Mesendoderm (in vitro differentiated cells): ENCODE measurements around the gene NRM.

Experiments
- DNase-seq: peaks from one replicate; pipeline ENCODE4 v3.0.0; 2013
- H2AK5ac ChIP-seq: 2 replicates; pipeline ENCODE4 v1.6.1; 2013; ENCODE audit warnings: low read length, inconsistent platforms
- H2BK120ac ChIP-seq: 2 replicates; pipeline ENCODE4 v1.6.1; 2013; ENCODE audit warnings: low read depth, mild to moderate bottlenecking, low read length, moderate library complexity, mixed read lengths
- H2BK15ac ChIP-seq: replicated peaks from 2 replicates; pipeline ENCODE4 v1.6.1; 2013; ENCODE audit warnings: low read depth, mild to moderate bottlenecking, moderate library complexity
- H2BK5ac ChIP-seq: 2 replicates; pipeline ENCODE4 v1.6.1; 2013; ENCODE audit warnings: low read length, inconsistent platforms
- H3K18ac ChIP-seq: 2 replicates; pipeline ENCODE4 v1.6.1; 2013; ENCODE audit warnings: mild to moderate bottlenecking, low read length, mixed read lengths
- H3K23ac ChIP-seq: one replicate; pipeline ENCODE4 v1.6.1; 2013; ENCODE audit warnings: low read length
- H3K27ac ChIP-seq: 2 replicates; pipeline ENCODE4 v1.5.1; 2013; ENCODE audit warnings: low read depth, mild to moderate bottlenecking, inconsistent platforms, low read length, moderate library complexity
- H3K27me3 ChIP-seq: 2 replicates; pipeline ENCODE4 v1.6.1; 2013; ENCODE audit warnings: low read length, control low read depth, mild to moderate bottlenecking, inconsistent platforms; ENCODE audit not compliant: insufficient read depth, poor library complexity
- H3K36me3 ChIP-seq: 2 replicates; pipeline ENCODE4 v1.6.1; 2013; ENCODE audit warnings: low read length, inconsistent platforms; ENCODE audit not compliant: control insufficient read depth, insufficient read depth
- H3K4ac ChIP-seq: one replicate; pipeline ENCODE4 v1.6.1; 2013; ENCODE audit warnings: low read depth, mild to moderate bottlenecking, low read length, moderate library complexity
- H3K4me1 ChIP-seq: 2 replicates; pipeline ENCODE4 v1.6.1; 2013; ENCODE audit warnings: low read depth, low read length, inconsistent platforms; ENCODE audit not compliant: control insufficient read depth
- H3K4me2 ChIP-seq: 2 replicates; pipeline ENCODE4 v1.6.1; 2013; ENCODE audit warnings: low read length
- H3K4me3 ChIP-seq: 2 replicates; pipeline ENCODE4 v1.5.1; 2013; ENCODE audit warnings: mild to moderate bottlenecking, low read length
- H3K56ac ChIP-seq: one replicate; pipeline ENCODE4 v1.6.1; 2013; ENCODE audit warnings: low read length
- H3K79me1 ChIP-seq: 2 replicates; pipeline ENCODE4 v1.6.1; 2013; ENCODE audit warnings: low read length, inconsistent platforms
- H3K79me2 ChIP-seq: 2 replicates; pipeline ENCODE4 v1.6.1; 2013; ENCODE audit warnings: mild to moderate bottlenecking, low read length; ENCODE audit not compliant: control insufficient read depth, insufficient read depth
- H3K9ac ChIP-seq: 2 replicates; pipeline ENCODE4 v1.6.1; 2013; ENCODE audit warnings: low read length, inconsistent platforms
- H4K5ac ChIP-seq: one replicate; pipeline ENCODE4 v1.6.1; 2013; ENCODE audit warnings: low read length
- H4K8ac ChIP-seq: one replicate; pipeline ENCODE4 v1.6.1; 2013; ENCODE audit warnings: low read depth, mild to moderate bottlenecking, control low read depth, low read length, moderate library complexity
- WGBS: extraction: QIAGEN DNeasy Blood & Tissue Kit; methylation state at CpG from one replicate; pipeline ENCODE4 v1.1.7; 2013; ENCODE audit warnings: low lambda C conversion rate, missing lambda C conversion rate; ENCODE audit not compliant: insufficient coverage; ENCODE audit errors: extremely low coverage; 5-methylcytosine and 5-hydroxymethylcytosine counted together

Gene NRM

GRCh38 chr6:30730601-30731435 is 40.0 kb upstream of the NRM start:
- Histone ChIP-seq H3K56ac (peak overlapping the region; percentile 11), H3K4ac (no peak overlapping the region), H4K8ac (no peak overlapping the region), H3K18ac (no peak overlapping the region), H3K79me1 (no peaks in the 10 kb centered on the region), H2AK5ac (no peak overlapping the region), H2BK15ac (no peak overlapping the region), H3K27ac (no peak overlapping the region), H3K23ac (no peak overlapping the region), H3K9ac (no peak overlapping the region), H3K27me3 (no peaks in the 10 kb centered on the region), H3K36me3 (peaks cover 6% of the 10 kb centered on the region), H2BK5ac (no peak overlapping the region), H3K4me1 (no peaks in the 10 kb centered on the region), H2BK120ac (no peak overlapping the region), H3K79me2 (no peaks in the 10 kb centered on the region), H4K5ac (no peak overlapping the region), H3K4me2 (no peak overlapping the region), H3K4me3 (no peak overlapping the region)
- no CpG with 5 or more reads among the region's 30 CpGs for WGBS
- DNase-seq: peak; percentile 85

DNA sequence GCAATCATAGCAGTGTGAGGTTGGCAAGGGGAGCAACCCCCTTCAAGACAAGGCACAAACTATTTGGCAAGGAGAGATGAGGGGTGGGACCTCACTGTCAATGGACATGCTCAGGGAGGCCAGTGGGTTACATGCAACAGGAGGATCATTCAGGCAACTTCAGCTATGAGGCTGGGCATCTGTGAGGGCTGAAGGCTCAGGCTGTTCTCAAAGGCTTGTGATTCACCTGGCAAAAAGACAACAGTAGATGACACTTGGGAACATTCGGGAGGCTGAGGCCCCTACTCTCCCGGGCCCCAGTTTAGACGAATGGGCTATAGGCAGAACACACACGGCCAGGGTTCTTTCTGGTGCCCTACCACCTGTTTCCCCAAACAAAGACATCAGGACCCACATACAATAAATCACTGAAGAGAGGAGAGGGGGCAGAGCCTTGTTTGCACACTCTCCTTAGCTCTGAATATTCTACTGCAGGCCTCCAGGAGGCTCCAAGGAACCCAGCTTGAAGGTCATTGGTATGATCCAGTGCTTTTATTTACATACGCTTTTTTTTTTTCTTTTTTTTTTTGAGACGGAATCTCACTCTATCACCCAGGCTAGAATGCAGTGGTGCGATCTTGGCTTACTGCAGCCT is 37.3 kb upstream of the NRM start:
- Histone ChIP-seq H3K79me2 (peaks cover 11% of the 10 kb centered on the region), H2AK5ac (no peak overlapping the region), H3K4ac (no peak overlapping the region), H3K9ac (peak overlapping the region; percentile 8), H3K4me1 (no peaks in the 10 kb centered on the region), H4K5ac (no peak overlapping the region), H3K4me3 (no peak overlapping the region), H3K18ac (no peak overlapping the region), H3K79me1 (no peaks in the 10 kb centered on the region), H3K36me3 (peaks cover 16% of the 10 kb centered on the region), H3K4me2 (no peak overlapping the region), H2BK120ac (no peak overlapping the region), H2BK15ac (no peak overlapping the region), H2BK5ac (peak overlapping the region; percentile 67), H3K56ac (peak overlapping the region; percentile 81), H3K23ac (no peak overlapping the region), H4K8ac (no peak overlapping the region), H3K27ac (peak overlapping the region; percentile 3), H3K27me3 (no peaks in the 10 kb centered on the region)
- peak; percentile 78 for DNase-seq
- no CpG with 5 or more reads among the region's 7 CpGs for WGBS

- H3K79me1 ChIP-seq: no peaks in the 10 kb centered on the region
- H2BK120ac ChIP-seq: no peak overlapping the region
- WGBS: no CpG with 5 or more reads among the region's 11 CpGs
- H3K27me3 ChIP-seq: no peaks in the 10 kb centered on the region
- H3K4ac ChIP-seq: no peak overlapping the region
- peaks cover 20% of the 10 kb centered on the region for H3K36me3 ChIP-seq
- no peak overlapping the region for H3K18ac ChIP-seq
- no peak overlapping the region for H3K23ac ChIP-seq
- H3K4me2 ChIP-seq: no peak overlapping the region
- DNase-seq: peak; percentile 93
- no peak overlapping the region for H4K8ac ChIP-seq
- H3K56ac ChIP-seq: no peak overlapping the region
- peak overlapping the region; percentile 53 for H3K27ac ChIP-seq
- H4K5ac ChIP-seq: no peak overlapping the region
- no peak overlapping the region for H3K4me3 ChIP-seq
- no peaks in the 10 kb centered on the region for H3K4me1 ChIP-seq
- no peak overlapping the region for H2AK5ac ChIP-seq
- no peak overlapping the region for H3K9ac ChIP-seq
- no peak overlapping the region for H2BK15ac ChIP-seq
- no peak overlapping the region for H2BK5ac ChIP-seq
- peaks cover 23% of the 10 kb centered on the region for H3K79me2 ChIP-seq
These were observed 36.0 kb upstream of the NRM start for GRCh38 chr6:30726506-30727413.

GRCh38 chr6:30725713-30726505 is 35.1 kb upstream of the NRM start:
- DNase-seq: peak; percentile 77
- no peak overlapping the region for H3K4me3 ChIP-seq
- WGBS: no CpG with 5 or more reads among the region's 3 CpGs

GRCh38 chr6:30724906-30725667 is 34.3 kb upstream of the NRM start:
- H3K27ac ChIP-seq: no peak overlapping the region
- no peak overlapping the region for H3K56ac ChIP-seq
- no peak overlapping the region for H3K4ac ChIP-seq
- H4K5ac ChIP-seq: no peak overlapping the region
- no peak overlapping the region for H2BK5ac ChIP-seq
- H3K4me1 ChIP-seq: no peaks in the 10 kb centered on the region
- no peak overlapping the region for H3K18ac ChIP-seq
- no peak overlapping the region for H4K8ac ChIP-seq
- H2BK120ac ChIP-seq: no peak overlapping the region
- H3K9ac ChIP-seq: no peak overlapping the region
- no peak overlapping the region for H3K4me2 ChIP-seq
- H3K23ac ChIP-seq: no peak overlapping the region
- peaks cover 23% of the 10 kb centered on the region for H3K36me3 ChIP-seq
- no peak overlapping the region for H3K4me3 ChIP-seq
- H3K79me2 ChIP-seq: peaks cover 37% of the 10 kb centered on the region
- DNase-seq: no peak
- H3K27me3 ChIP-seq: no peaks in the 10 kb centered on the region
- H3K79me1 ChIP-seq: no peaks in the 10 kb centered on the region
- no peak overlapping the region for H2AK5ac ChIP-seq
- H2BK15ac ChIP-seq: no peak overlapping the region
- WGBS: no CpG with 5 or more reads among the region's 6 CpGs

More at GRCh38 chr6:30725713-30726505, 35.1 kb upstream of the NRM start:
- H3K4ac ChIP-seq: no peak overlapping the region
- H3K18ac ChIP-seq: no peak overlapping the region
- no peak overlapping the region for H3K9ac ChIP-seq
- no peak overlapping the region for H2BK120ac ChIP-seq
- no peak overlapping the region for H2AK5ac ChIP-seq
- no peak overlapping the region for H4K5ac ChIP-seq
- H3K27ac ChIP-seq: no peak overlapping the region
- no peak overlapping the region for H3K4me2 ChIP-seq
- no peaks in the 10 kb centered on the region for H3K4me1 ChIP-seq
- H3K36me3 ChIP-seq: peaks cover 23% of the 10 kb centered on the region
- H2BK15ac ChIP-seq: no peak overlapping the region
- no peak overlapping the region for H3K56ac ChIP-seq
- no peaks in the 10 kb centered on the region for H3K79me1 ChIP-seq
- H3K23ac ChIP-seq: no peak overlapping the region
- H3K79me2 ChIP-seq: peaks cover 30% of the 10 kb centered on the region
- H2BK5ac ChIP-seq: no peak overlapping the region
- H4K8ac ChIP-seq: no peak overlapping the region
- no peaks in the 10 kb centered on the region for H3K27me3 ChIP-seq
